GM19351 (cell line): ENCODE measurements around the gene IDUA.
"Not testable (repeated sequence)": the region's sequence is repeated elsewhere in the genome, so short reads cannot be mapped to it uniquely, and the experiment has no call there.

Source experiments
- ATAC-seq: cut with Tn5 transposase; IDR thresholded peaks from one replicate; pipeline ENCODE4 v1.9.1; 2021; ENCODE audit warnings: mild to moderate bottlenecking, moderate library complexity; ENCODE audit not compliant: unreplicated experiment

IDUA gene

GRCh38 chr4:1043162-1043561 lies 56.3 kb downstream of the IDUA start:
- ATAC-seq, result no peak

GRCh38 chr4:1043651-1044468 lies 57.0 kb downstream of the IDUA start:
- no peak for ATAC-seq

GRCh38 chr4:1044469-1045192 lies 57.8 kb downstream of the IDUA start:
- no peak for ATAC-seq

GRCh38 chr4:1045193-1045594 lies 58.4 kb downstream of the IDUA start:
- no peak for ATAC-seq

- no peak for ATAC-seq
Observed at GRCh38 chr4:1045595-1046201, 58.9 kb downstream of the IDUA start.

GRCh38 chr4:1046581-1047011 lies 59.8 kb downstream of the IDUA start:
- ATAC-seq, result not testable (repeated sequence)

- no peak for ATAC-seq
Observed at GRCh38 chr4:1047106-1047975, 60.5 kb downstream of the IDUA start.

- no peak for ATAC-seq
Observed at GRCh38 chr4:1047976-1048772, 61.3 kb downstream of the IDUA start.

- no peak for ATAC-seq
Observed at GRCh38 chr4:1048773-1049590, 62.1 kb downstream of the IDUA start.

- ATAC-seq, result no peak
Observed at GRCh38 chr4:1049591-1049905, 62.7 kb downstream of the IDUA start.

- no peak for ATAC-seq
Observed at GRCh38 chr4:1050486-1051213, 63.8 kb downstream of the IDUA start.

- no peak for ATAC-seq
Observed at GRCh38 chr4:1051472-1051871, 64.6 kb downstream of the IDUA start.

GRCh38 chr4:1052231-1052671 lies 65.4 kb downstream of the IDUA start:
- no peak for ATAC-seq

- no peak for ATAC-seq
Observed at GRCh38 chr4:1053080-1053661, 66.3 kb downstream of the IDUA start.

- not testable (repeated sequence) for ATAC-seq
Observed at GRCh38 chr4:1053891-1054290, 67.0 kb downstream of the IDUA start.
